Epithelial cell of esophagus (primary cell): Measurements from ENCODE around the gene CFAP119.

Experiments used
- DNase-seq: peaks from one replicate; pipeline ENCODE4 v3.0.0; 2010; ENCODE audit warnings: low read depth
- H3K4me3 ChIP-seq: 2 replicates; pipeline ENCODE4 v1.5.1; 2011; ENCODE audit warnings: mild to moderate bottlenecking, low read length, control low read depth
- CTCF ChIP-seq: IDR thresholded peaks from 2 replicates; pipeline ENCODE4 v1.5.1; 2011; ENCODE audit warnings: low read depth, mild to moderate bottlenecking, low read length, control low read depth, inconsistent platforms; ENCODE audit not compliant: insufficient read depth; ENCODE audit errors: missing control alignments

Gene CFAP119

GRCh38 chr16:30785126-30786106 is 23.6 kb upstream of the CFAP119 start:
- no peak for DNase-seq
- no peak for TF ChIP-seq CTCF
- peak overlapping the region; percentile 83 for H3K4me3 ChIP-seq

- TF ChIP-seq CTCF, result no peak
- no peak for DNase-seq
- no peak overlapping the region for H3K4me3 ChIP-seq
These were observed 22.4 kb upstream of the CFAP119 start for GRCh38 chr16:30784215-30784614.

DNA sequence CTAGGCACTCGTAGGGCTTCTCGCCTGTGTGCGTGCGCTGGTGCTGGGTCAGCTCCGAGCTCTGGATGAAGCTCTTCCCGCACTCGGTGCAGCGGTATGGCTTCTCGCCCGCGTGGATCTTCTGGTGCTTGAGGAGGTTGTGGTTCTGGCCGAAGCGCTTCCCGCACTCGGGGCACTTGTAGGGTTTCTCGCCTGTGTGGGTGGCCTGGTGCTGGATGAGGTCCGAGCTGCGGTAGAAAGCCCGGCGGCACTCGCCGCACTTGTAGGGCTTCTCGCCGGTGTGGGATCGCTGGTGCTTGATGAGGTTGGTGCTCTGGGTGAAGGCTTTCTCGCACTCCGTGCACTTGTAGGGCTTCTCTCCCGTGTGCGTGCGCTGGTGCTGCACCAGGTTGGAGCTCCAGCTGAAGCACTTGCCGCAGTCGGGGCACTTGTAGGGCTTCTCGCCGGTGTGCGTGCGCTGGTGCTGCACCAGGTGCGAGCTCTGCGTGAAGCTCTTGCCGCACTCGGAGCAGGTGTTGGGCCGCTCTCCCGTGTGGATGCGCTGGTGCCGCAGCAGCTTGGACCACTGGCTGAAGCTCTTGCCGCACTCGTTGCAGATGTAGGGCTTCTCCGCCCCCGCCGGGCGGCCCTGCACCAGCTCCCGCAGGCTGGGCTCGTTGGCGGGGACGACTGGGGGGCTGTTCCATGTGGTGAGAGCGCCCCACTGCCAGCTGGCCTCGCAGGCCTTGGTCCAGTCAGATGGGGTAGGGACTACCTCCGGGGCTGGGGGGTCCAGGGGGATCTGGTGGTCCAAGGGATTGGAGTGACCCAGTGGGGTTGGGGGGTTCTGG is 21.6 kb upstream of the CFAP119 start:
- H3K4me3 ChIP-seq, result no peak overlapping the region
- TF ChIP-seq CTCF, result no peak
- DNase-seq, result no peak

DNA sequence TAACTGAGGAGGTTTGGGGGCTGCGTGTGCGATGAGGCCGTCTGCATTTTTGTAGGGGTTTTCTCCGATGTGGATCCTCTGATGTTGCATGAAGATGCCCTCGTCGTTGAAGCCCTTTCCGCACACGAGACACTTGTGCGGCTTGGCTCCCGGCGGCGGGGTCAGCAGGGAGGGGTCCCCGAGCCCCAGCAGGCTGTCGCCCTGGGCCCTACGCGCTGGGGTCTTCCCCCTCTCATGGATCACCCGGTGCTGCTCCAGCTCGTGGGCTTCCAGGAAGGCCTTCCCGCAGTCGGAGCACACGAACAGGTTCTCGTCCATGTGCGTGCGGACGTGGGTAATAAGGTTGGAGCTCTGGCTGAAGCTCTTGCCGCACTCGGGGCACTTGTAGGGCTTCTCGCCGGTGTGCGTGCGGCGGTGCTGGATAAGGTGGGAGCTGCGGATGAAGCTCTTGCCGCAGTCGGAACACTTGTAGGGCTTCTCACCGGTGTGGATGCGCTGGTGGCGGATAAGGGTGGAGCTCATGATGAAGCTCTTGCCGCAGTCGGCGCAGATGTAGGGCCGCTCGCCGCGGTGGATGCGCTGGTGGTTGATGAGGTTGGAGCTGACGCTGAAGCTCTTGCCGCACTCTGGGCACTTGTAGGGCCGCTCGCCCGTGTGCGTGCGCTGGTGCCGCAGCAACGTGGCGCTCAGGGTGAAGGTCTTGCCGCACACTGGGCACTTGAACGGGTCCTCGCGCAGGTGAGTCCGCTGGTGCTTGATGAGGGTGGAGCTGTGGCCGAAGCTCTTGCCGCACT is 20.8 kb upstream of the CFAP119 start:
- no peak for TF ChIP-seq CTCF
- no peak overlapping the region for H3K4me3 ChIP-seq
- no peak for DNase-seq

GRCh38 chr16:30780549-30780948 is 18.7 kb upstream of the CFAP119 start:
- H3K4me3 ChIP-seq, result no peak overlapping the region
- DNase-seq, result no peak
- TF ChIP-seq CTCF, result no peak

DNA sequence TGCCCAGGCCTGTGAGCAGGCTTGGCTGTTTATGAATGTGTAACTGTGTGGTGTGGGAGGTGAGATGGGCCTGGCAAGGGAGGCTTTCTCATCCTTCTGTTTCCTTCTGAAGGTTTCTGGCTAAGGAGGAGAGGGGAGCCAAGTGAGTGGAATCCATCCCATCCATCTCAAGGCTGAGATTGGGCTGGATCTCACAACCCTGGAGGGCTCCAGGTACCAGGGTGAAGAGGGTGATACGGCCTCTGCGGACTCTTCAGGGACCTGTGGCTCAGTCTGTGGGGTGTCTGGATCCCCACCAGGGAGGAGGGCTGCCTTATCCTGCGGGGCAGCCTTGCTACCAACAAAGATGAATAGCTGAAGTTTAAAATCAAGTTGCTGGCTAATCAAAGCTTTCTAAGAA is 18.2 kb upstream of the CFAP119 start:
- no peak for TF ChIP-seq CTCF
- no peak for DNase-seq
- H3K4me3 ChIP-seq, result no peak overlapping the region
